ENCODE data around the gene REEP6. TPM values are rescaled to one million over a fixed set of nuclear protein-coding genes. Genes with fewer than 3 reads are reported as not detected.

The REEP6 gene
- total RNA-seq, 1 donor from 2014 or later: 0.72 TPM

GRCh38 chr19:1502433-1503088, 11.6 kb downstream of the REEP6 start:
- DNase-seq: no peak
- intact Hi-C loops (cut with micrococcal nuclease): no loop called here
- no peak for ATAC-seq

GRCh38 chr19:1503089-1503924, 12.3 kb downstream of the REEP6 start:
- intact Hi-C loops (cut with micrococcal nuclease): no loop called here
- peak; percentile 3 for ATAC-seq
- DNase-seq: peak; percentile 77

- intact Hi-C loops (cut with micrococcal nuclease): no loop called here
- DNase-seq (no peak), ATAC-seq (no peak)
These were observed 13.2 kb downstream of the REEP6 start for GRCh38 chr19:1503925-1504773.

GRCh38 chr19:1505012-1505411, 14.0 kb downstream of the REEP6 start:
- ATAC-seq (no peak), DNase-seq (no peak)
- intact Hi-C loops (cut with micrococcal nuclease): no loop called here

- DNase-seq (no peak), ATAC-seq (no peak)
- intact Hi-C loops (cut with micrococcal nuclease): no loop called here
These were observed 15.3 kb downstream of the REEP6 start for GRCh38 chr19:1505991-1506881.

- ATAC-seq: no peak
- intact Hi-C loops (cut with micrococcal nuclease): no loop called here
- no peak for DNase-seq
These were observed 16.2 kb downstream of the REEP6 start for GRCh38 chr19:1507192-1507660.

GRCh38 chr19:1507763-1508506, 17.0 kb downstream of the REEP6 start:
- ATAC-seq (peak; percentile 87), DNase-seq (peak; percentile 94)
- intact Hi-C loops (cut with micrococcal nuclease): no loop called here

- ATAC-seq: no peak
- no peak for DNase-seq
- intact Hi-C loops (cut with micrococcal nuclease): no loop called here
These were observed 17.5 kb downstream of the REEP6 start for GRCh38 chr19:1508507-1508856.

GRCh38 chr19:1509602-1510441, 18.8 kb downstream of the REEP6 start:
- intact Hi-C loops (cut with micrococcal nuclease): no loop called here
- DNase-seq: no peak

GRCh38 chr19:1510442-1510806, 19.4 kb downstream of the REEP6 start:
- no peak for ATAC-seq
- no peak for DNase-seq
- intact Hi-C loops (cut with micrococcal nuclease): no loop called here

More at GRCh38 chr19:1509602-1510441, 18.8 kb downstream of the REEP6 start:
- ATAC-seq: no peak

GRCh38 chr19:1510807-1511206, 19.8 kb downstream of the REEP6 start:
- DNase-seq: no peak
- ATAC-seq: no peak
- intact Hi-C loops (cut with micrococcal nuclease): no loop called here

GRCh38 chr19:1511318-1512317, 20.6 kb downstream of the REEP6 start:
- DNase-seq (no peak), ATAC-seq (no peak)
- intact Hi-C loops (cut with micrococcal nuclease): no loop called here

GRCh38 chr19:1512671-1513498, 21.9 kb downstream of the REEP6 start, which contains the start of gene ADAMTSL5:
Gene ADAMTSL5 (minus strand): TSS chr19:1513019. CDS start chr19:1510943, 2,076 bp downstream.
- ATAC-seq (peak; percentile 76), DNase-seq (peak; percentile 86)
- intact Hi-C loops (cut with micrococcal nuclease): no loop called here

- peak; percentile 63 for ATAC-seq
- peak; percentile 74 for DNase-seq
- intact Hi-C loops (cut with micrococcal nuclease): no loop called here
These were observed 22.7 kb downstream of the REEP6 start for GRCh38 chr19:1513499-1514294.

Data from left ventricle myocardium superior (tissue), 1 donor.